GM18909 (cell line): ENCODE data around the gene SGIP1.
"Not testable (repeated sequence)": the region's sequence is repeated elsewhere in the genome, so short reads cannot be mapped to it uniquely, and the experiment has no call there.

Experiments used
- ATAC-seq: cut with Tn5 transposase; IDR thresholded peaks from one replicate; pipeline ENCODE4 v1.9.1; 2021; ENCODE audit warnings: mild to moderate bottlenecking; ENCODE audit not compliant: unreplicated experiment, poor library complexity

SGIP1 gene

DNA sequence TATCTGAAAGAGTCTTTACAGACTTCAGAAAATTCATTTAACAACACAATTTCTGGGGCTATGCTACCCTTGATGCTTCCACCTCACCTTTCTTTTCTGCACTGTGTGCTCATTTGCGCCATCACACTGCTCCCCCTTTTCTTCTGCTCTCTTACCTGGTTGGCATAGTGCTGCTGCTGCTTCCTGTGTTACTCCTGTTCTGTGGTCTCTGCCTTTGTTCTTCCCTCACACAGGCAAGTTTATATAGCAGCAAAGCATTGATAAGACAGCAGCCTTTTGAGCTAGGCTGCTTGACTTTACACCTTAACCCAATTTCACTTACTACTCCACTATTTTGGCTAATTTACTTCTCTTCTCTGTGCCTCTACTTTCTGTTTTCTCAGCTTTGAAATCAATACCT, 18.3 kb downstream of the SGIP1 start:
- ATAC-seq, result no peak

GRCh38 chr1:66552829-66553228, 18.9 kb downstream of the SGIP1 start:
- no peak for ATAC-seq

GRCh38 chr1:66553846-66554245, 19.9 kb downstream of the SGIP1 start:
- ATAC-seq, result no peak

GRCh38 chr1:66556161-66556611, 22.2 kb downstream of the SGIP1 start:
- ATAC-seq, result no peak

GRCh38 chr1:66557157-66557556, 23.2 kb downstream of the SGIP1 start:
- ATAC-seq, result no peak

GRCh38 chr1:66559517-66559916, 25.6 kb downstream of the SGIP1 start:
- no peak for ATAC-seq

GRCh38 chr1:66562561-66562960, 28.6 kb downstream of the SGIP1 start:
- ATAC-seq, result no peak

GRCh38 chr1:66563094-66563800, 29.3 kb downstream of the SGIP1 start:
- ATAC-seq, result no peak

DNA sequence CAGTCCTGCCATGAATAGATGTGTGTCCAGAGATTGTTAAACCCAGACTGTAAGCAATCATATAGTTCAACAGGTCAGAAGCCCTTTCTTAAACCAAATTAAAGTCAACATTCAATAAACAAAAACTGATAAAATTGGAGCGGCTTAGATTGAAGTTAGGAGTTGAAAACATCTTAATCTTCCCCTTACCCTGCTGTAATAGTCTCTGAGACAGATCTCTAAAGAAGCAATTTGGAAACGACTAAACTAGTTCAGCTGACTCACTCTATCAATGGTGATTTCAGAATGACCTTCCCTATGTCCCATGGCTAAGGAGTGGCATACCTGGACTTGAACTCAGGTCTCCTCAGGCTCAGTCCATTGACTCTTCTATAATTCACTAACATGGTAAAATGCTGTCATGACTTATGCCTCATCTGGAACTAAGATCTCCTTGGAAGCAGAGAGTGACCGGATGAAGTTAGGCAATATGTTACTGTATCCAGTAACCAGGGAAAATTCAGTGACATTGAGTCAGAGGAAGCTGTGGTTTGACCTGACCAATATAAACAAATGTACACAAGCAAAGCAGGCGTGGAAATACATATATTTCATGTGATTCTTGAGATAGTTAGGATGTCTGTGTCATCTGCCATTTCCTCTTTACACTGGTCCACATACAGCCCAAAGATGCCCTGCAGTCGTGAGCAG, 30.1 kb downstream of the SGIP1 start:
- ATAC-seq, result no peak

DNA sequence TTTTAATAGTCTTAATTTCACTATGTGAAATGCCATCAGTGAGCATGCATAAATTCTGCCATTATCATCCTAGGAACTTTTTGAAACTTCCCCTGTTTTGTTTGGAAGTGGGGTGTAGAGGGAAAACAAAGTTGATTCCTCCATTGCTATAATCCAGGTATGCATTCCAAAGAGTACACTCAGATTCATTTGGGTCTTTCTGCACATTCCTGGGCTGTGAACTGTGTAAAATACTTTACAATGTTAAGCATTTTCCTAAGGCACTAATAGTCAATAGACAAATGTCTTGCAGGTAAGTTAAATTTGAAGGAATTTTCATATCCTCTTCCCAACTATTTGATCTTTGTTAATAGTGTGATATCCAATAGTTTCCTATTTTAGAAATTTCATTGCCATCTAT, 36.2 kb downstream of the SGIP1 start:
- no peak for ATAC-seq

GRCh38 chr1:66571789-66572188, 37.8 kb downstream of the SGIP1 start:
- no peak for ATAC-seq

- ATAC-seq, result no peak
Observed at GRCh38 chr1:66575739-66576138, 41.8 kb downstream of the SGIP1 start.

GRCh38 chr1:66576645-66577044, 42.7 kb downstream of the SGIP1 start:
- no peak for ATAC-seq

- no peak for ATAC-seq
Observed at GRCh38 chr1:66578841-66579240, 44.9 kb downstream of the SGIP1 start.

DNA sequence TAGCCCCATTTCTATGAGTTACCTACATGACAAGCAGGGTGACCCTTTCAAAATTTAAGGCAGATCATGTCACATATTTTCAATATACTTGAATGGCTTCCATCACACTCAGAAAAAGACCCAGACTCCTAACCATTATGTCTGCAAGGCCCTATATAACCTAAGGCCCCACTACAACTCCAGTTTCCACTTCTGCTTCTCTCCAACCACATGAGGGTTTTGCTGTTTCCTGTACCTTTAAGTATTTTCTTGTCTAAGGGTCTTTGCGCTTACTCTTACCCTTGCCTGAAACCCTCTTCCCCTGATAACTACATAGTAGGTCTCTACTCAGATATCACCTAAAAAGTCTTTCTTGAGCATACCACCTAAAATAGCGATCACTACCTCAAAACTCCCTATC, 46.1 kb downstream of the SGIP1 start:
- ATAC-seq, result no peak

GRCh38 chr1:66583021-66583420, 49.1 kb downstream of the SGIP1 start:
- no peak for ATAC-seq

DNA sequence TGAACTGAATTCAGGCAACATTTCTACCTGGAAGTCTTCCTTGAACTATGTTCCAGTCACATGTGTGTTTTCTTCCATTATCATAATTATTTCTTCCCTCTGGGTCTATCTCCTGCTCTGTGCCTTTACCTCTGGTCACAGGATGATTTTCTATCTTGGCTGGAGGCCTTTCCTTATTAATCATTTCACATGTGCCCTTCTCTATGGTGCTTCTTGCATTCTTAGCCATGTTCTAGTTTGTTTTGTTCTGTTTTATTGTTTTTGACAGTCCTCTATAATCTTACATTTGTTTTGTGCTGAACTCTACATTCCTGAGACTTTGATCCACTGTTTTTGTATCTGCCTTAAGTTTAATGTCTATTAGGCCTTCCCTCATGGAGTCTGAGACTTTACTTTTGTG, 51.0 kb downstream of the SGIP1 start:
- ATAC-seq, result no peak

GRCh38 chr1:66589326-66589725, 55.4 kb downstream of the SGIP1 start:
- ATAC-seq, result no peak

- ATAC-seq, result not testable (repeated sequence)
Observed at GRCh38 chr1:66592106-66592507, 58.2 kb downstream of the SGIP1 start.

- ATAC-seq, result no peak
Observed at GRCh38 chr1:66596191-66596590, 62.2 kb downstream of the SGIP1 start.

GRCh38 chr1:66597500-66597899, 63.5 kb downstream of the SGIP1 start:
- no peak for ATAC-seq

- no peak for ATAC-seq
Observed at GRCh38 chr1:66598670-66599069, 64.7 kb downstream of the SGIP1 start.
